ENCODE results near the gene TIMP2.

TIMP2 gene

DNA sequence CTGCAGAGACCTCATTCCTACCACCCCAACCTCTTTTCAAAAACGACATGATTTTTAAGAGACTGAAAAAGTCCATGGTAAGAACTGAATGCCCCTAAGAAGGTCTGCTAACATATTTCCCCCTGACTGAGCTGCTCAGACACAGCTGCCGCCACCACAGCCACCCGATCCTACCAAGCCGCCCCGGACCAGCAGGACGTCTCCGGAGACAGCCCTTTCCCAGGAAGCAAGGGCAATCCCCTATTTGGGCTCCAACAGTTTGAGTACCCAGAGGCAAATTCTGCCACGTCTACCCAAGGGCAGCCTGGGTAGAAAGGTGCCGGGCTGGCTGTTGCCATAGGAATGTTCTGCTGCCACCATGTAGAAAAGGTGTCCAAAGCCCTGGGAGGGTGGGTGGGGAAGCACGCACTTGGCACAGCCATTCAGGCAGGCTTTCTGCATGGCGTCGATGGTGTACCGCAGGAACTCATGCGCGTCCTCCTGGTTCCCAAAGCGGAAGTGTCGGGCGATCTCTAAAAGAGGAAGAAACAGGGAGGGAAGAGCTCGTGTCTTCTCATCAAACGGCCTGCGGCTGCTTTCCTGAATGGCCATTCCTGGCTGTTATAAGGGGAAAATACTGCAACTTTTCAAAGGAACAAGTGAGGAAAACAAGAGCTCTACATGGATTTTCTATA, 98.2 kb downstream of the TIMP2 start:
- no peak for DNase-seq (ENCODE audit: low read depth)
- TF ChIP-seq MYC (IDR thresholded peaks at IDR 0.05; ENCODE audit: low read depth, low read length) (no peak), POLR2A (IDR thresholded peaks at IDR 0.05; ENCODE audit: extremely low read depth, insufficient read length) (no peak), CTCF (IDR thresholded peaks at IDR 0.05; ENCODE audit: low read depth, low read length) (no peak)
- TF ChIP-seq, protein P1, sequence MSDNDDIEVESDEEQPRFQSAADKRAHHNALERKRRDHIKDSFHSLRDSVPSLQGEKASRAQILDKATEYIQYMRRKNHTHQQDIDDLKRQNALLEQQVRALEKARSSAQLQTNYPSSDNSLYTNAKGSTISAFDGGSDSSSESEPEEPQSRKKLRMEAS (IDR thresholded peaks at IDR 0.05; ENCODE audit: low read depth, low read length), result no peak
- no peak overlapping the region for H3K4me3 ChIP-seq (ENCODE audit: low read depth, low read length)

DNA sequence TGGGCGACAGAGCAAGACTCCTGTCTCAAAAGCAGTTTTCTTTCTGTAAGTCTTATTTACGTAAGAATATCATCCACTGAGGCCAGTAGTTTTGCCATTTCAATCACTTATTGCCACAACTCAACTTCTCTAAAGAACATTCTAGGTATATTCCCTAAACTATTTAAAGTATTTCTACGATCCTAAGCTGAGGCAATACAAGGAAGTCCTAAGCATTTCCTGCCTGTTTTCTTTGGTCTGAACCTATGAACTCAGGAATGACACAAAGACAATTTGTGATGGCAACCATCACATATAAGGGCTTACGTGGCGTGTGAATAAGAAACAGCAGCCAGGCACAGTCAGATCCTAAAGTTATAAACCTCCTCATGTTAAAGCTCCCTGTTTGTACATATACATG, 98.8 kb downstream of the TIMP2 start:
- no peak overlapping the region for H3K4me3 ChIP-seq (ENCODE audit: low read depth, low read length)
- DNase-seq (ENCODE audit: low read depth), result no peak
- no peak for TF ChIP-seq MYC (IDR thresholded peaks at IDR 0.05; ENCODE audit: low read depth, low read length)

DNA sequence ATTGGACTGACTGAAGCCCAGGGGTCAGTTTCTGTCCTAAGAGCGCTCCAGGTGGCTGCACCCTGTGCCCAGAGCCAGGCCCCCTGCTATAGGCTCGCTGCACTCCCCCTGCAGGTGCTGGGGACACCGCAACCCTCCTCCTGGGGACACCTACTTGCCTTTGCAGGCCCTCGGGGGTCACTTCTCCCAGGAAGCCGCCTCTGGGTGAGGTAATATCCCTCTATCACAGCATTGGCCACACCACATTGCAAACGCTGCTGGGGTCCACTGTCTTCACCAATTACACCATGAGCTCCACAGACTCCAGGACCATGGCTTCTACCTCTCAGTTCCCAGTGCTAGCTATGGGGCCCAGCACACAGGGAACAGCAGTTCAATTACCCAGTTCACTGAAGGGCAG, 99.5 kb downstream of the TIMP2 start:
- no peak overlapping the region for H3K4me3 ChIP-seq (ENCODE audit: low read depth, low read length)
- no peak for TF ChIP-seq POLR2A (IDR thresholded peaks at IDR 0.05; ENCODE audit: extremely low read depth, insufficient read length)
- TF ChIP-seq CTCF (IDR thresholded peaks at IDR 0.05; ENCODE audit: low read depth, low read length), result no peak
- TF ChIP-seq, protein P1 (IDR thresholded peaks at IDR 0.05; ENCODE audit: low read depth, low read length), result no peak
- TF ChIP-seq MYC (IDR thresholded peaks at IDR 0.05; ENCODE audit: low read depth, low read length), result no peak
- DNase-seq (ENCODE audit: low read depth), result no peak

DNA sequence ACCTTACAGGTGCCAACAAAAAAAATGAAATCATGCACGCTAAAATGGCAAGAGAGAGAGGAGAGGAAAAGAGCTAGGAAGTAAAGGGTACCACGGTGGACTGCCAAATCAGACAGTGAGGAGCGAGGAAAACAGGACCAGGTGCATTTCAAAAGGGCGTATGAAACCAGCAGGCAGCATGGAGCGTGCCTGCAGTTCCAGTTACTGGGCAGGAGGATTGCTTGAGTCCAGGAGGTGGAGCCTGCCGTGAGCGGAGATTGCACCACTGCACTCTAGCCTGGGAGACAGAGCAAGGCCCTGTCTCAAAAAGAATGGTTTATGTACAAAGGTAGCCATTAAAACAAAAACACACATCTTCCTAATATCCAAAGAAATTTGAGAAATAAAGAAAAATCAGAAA, 100.9 kb downstream of the TIMP2 start:
- DNase-seq (ENCODE audit: low read depth), result no peak
- no peak overlapping the region for H3K4me3 ChIP-seq (ENCODE audit: low read depth, low read length)
- TF ChIP-seq, protein P1 (IDR thresholded peaks at IDR 0.05; ENCODE audit: low read depth, low read length), result no peak
- no peak for TF ChIP-seq CTCF (IDR thresholded peaks at IDR 0.05; ENCODE audit: low read depth, low read length)
- TF ChIP-seq MYC (IDR thresholded peaks at IDR 0.05; ENCODE audit: low read depth, low read length), result no peak
- no peak for TF ChIP-seq POLR2A (IDR thresholded peaks at IDR 0.05; ENCODE audit: extremely low read depth, insufficient read length)

DNA sequence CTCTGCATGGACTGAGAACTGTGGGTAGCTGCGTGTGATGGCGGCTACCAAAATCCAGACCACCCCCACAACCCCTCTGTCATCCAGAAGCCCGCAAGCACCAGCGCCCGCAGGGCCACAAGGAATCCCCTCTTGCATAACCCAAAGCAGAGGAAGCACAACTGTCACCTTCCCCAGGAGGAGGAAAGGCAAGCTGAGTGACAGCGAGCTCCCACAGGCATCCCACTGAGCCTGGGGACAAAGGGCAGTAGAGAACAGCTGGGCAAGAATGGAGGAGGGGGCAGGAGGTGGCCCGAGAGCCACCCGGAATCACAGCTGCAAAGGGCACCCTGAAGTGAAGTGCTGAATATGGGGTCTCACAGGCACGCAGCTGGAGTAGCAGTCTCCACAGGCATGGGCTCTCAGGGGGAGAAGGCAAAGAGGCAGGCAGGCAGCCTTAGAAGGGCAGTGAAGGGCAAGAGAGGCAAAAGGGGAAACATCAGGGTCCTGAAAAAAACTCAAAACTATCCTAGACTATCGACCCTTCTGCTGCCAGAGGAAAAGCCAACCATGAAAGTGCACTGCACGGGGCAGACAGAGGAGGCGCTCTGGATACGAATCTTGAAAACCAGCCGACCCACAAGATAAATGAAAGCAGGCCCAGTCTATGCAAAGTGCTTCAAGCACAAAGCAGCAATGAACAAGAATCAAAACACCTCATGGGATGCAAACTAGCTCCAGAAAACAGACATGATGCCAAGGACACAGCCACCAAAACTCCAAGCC, 101.7 kb downstream of the TIMP2 start:
- TF ChIP-seq, protein P1 (IDR thresholded peaks at IDR 0.05; ENCODE audit: low read depth, low read length), result no peak
- TF ChIP-seq MYC (IDR thresholded peaks at IDR 0.05; ENCODE audit: low read depth, low read length) (no peak), POLR2A (IDR thresholded peaks at IDR 0.05; ENCODE audit: extremely low read depth, insufficient read length) (no peak), CTCF (IDR thresholded peaks at IDR 0.05; ENCODE audit: low read depth, low read length) (no peak)
- H3K4me3 ChIP-seq (ENCODE audit: low read depth, low read length), result no peak overlapping the region
- DNase-seq (ENCODE audit: low read depth), result no peak

- DNase-seq (ENCODE audit: low read depth), result no peak
- no peak overlapping the region for H3K4me3 ChIP-seq (ENCODE audit: low read depth, low read length)
- TF ChIP-seq CTCF (IDR thresholded peaks at IDR 0.05; ENCODE audit: low read depth, low read length) (no peak), MYC (IDR thresholded peaks at IDR 0.05; ENCODE audit: low read depth, low read length) (no peak), POLR2A (IDR thresholded peaks at IDR 0.05; ENCODE audit: extremely low read depth, insufficient read length) (no peak)
- TF ChIP-seq, protein P1 (IDR thresholded peaks at IDR 0.05; ENCODE audit: low read depth, low read length), result no peak
These were observed 102.6 kb downstream of the TIMP2 start for GRCh38 chr17:78822552-78822951.
